Liver (tissue), 9 donors: Measurements from ENCODE around the gene MAN2B2. TPM values are rescaled to one million over a fixed set of nuclear protein-coding genes. Genes with fewer than 3 reads are reported as not detected.

Source experiments
- DNase-seq: peaks from one replicate; pipeline ENCODE4 v3.0.0-alpha.2; 2017; ENCODE audit warnings: low spot score
- H3K27ac ChIP-seq, 2 donors: one replicate each; pipeline ENCODE4 v1.7.0; 2013; ENCODE audit warnings: inconsistent platforms in 2 of 2, low read length in 2 of 2, control low read depth in 1 of 2, low read depth in 1 of 2, mild to moderate bottlenecking in 1 of 2
- H3K27me3 ChIP-seq, 4 donors: one replicate each; pipeline versions ENCODE4 v1.6.1 to v1.7.0; 2013; ENCODE audit warnings: low read length in 3 of 4, inconsistent platforms in 1 of 4, mild to moderate bottlenecking in 1 of 4, moderate library complexity in 1 of 4; ENCODE audit not compliant: control insufficient read depth in 4 of 4, insufficient read depth in 4 of 4
- H3K36me3 ChIP-seq, 4 donors: one replicate each; pipeline versions ENCODE4 v1.6.1 to v1.7.0; 2013; ENCODE audit warnings: low read length in 3 of 4, mild to moderate bottlenecking in 3 of 4, low read depth in 1 of 4, moderate library complexity in 1 of 4; ENCODE audit not compliant: control insufficient read depth in 4 of 4, insufficient read depth in 3 of 4
- H3K4me1 ChIP-seq, 4 donors: one replicate each; pipeline versions ENCODE4 v1.6.1 to v1.7.0; 2013; ENCODE audit warnings: low read length in 3 of 4, mild to moderate bottlenecking in 3 of 4, moderate library complexity in 1 of 4; ENCODE audit not compliant: control insufficient read depth in 4 of 4, insufficient read depth in 4 of 4
- H3K4me3 ChIP-seq, 3 donors: one replicate each; pipeline versions ENCODE4 v1.6.1 to v1.7.0; 2013; ENCODE audit warnings: low read length in 3 of 3, control low read depth in 1 of 3, low read depth in 1 of 3, mild to moderate bottlenecking in 1 of 3
- H3K9ac ChIP-seq, 2 donors: one replicate each; pipeline ENCODE4 v1.7.0; 2013; ENCODE audit warnings: low read length in 2 of 2, mild to moderate bottlenecking in 2 of 2, moderate library complexity in 2 of 2, control low read depth in 1 of 2, low read depth in 1 of 2
- H3K9me3 ChIP-seq, 4 donors: one replicate each; pipeline versions ENCODE4 v1.6.1 to v1.7.0; 2013; ENCODE audit warnings: low read length in 3 of 4; ENCODE audit not compliant: control insufficient read depth in 4 of 4
- EGR1 ChIP-seq, 2 donors: IDR thresholded peaks; 2 replicates each; pipeline ENCODE4 v1.6.1; 2016 to 2018; ENCODE audit warnings: antibody characterized with exemption in 2 of 2, low read depth in 2 of 2
- FOXA2 ChIP-seq: IDR thresholded peaks from 2 replicates; pipeline ENCODE4 v1.6.1; 2016; ENCODE audit warnings: antibody characterized with exemption
- GABPA ChIP-seq, 2 donors: IDR thresholded peaks in 1 of 2; conservative IDR thresholded peaks in 1 of 2; 2 replicates each; pipeline ENCODE4 v1.6.1; 2016; ENCODE audit warnings: antibody characterized with exemption in 2 of 2, mild to moderate bottlenecking in 1 of 2, moderate library complexity in 1 of 2
- HNF4A ChIP-seq, 2 donors: conservative IDR thresholded peaks; 2 replicates each; pipeline ENCODE4 v1.6.1; 2016; ENCODE audit warnings: antibody characterized with exemption in 2 of 2, mild to moderate bottlenecking in 2 of 2
- HNF4G ChIP-seq: IDR thresholded peaks from 2 replicates; pipeline ENCODE4 v1.6.1; 2016; ENCODE audit warnings: antibody characterized with exemption
- JUND ChIP-seq, 2 donors: IDR thresholded peaks; 2 replicates each; pipeline ENCODE4 v1.6.1; 2016; ENCODE audit warnings: antibody characterized with exemption in 2 of 2
- NR2F2 ChIP-seq: IDR thresholded peaks from 2 replicates; pipeline ENCODE4 v1.6.1; 2016; ENCODE audit warnings: antibody characterized with exemption
- RAD21 ChIP-seq, 2 donors: IDR thresholded peaks; 2 replicates each; pipeline ENCODE4 v1.6.1; 2016; ENCODE audit warnings: antibody characterized with exemption in 2 of 2, mild to moderate bottlenecking in 2 of 2
- RXRA ChIP-seq, 2 donors: IDR thresholded peaks; 2 replicates each; pipeline ENCODE4 v1.6.1; 2017 to 2018; ENCODE audit warnings: antibody characterized with exemption in 2 of 2, mild to moderate bottlenecking in 1 of 2
- SP1 ChIP-seq: IDR thresholded peaks from 2 replicates; pipeline ENCODE4 v1.6.1; 2018; ENCODE audit warnings: antibody characterized with exemption, mild to moderate bottlenecking
- TAF1 ChIP-seq: conservative IDR thresholded peaks from 2 replicates; pipeline ENCODE4 v1.6.1; 2016; ENCODE audit warnings: antibody characterized with exemption, mild to moderate bottlenecking
- YY1 ChIP-seq: IDR thresholded peaks from 2 replicates; pipeline ENCODE4 v1.6.1; 2016; ENCODE audit warnings: antibody characterized with exemption, mild to moderate bottlenecking
- WGBS: extraction: QIAGEN DNeasy Blood & Tissue Kit; methylation state at CpG from one replicate; pipeline ENCODE4 v1.1.7; 2013; 5-methylcytosine and 5-hydroxymethylcytosine counted together
- polyA plus RNA-seq, 2 donors: library from polyadenylated mRNA; stranded (reverse) in 1 of 2; unstranded in 1 of 2; fragments of 200-250 nt in 1 of 2; fragments of >200 nt in 1 of 2; fragmentation: Nextera tagmentation in 1 of 2; extraction: Ambion mirVana in 1 of 2; gene quantifications; one replicate each; pipeline versions ENCODE4 v1.2.1 to v1.2.3, GENCODE V29; 2013 to 2015
- total RNA-seq, 2 donors: library from RNA; depleted of rRNA; stranded (reverse); fragments of >200 nt; gene quantifications; one replicate each; pipeline ENCODE4 v1.2.3, GENCODE V29; 2014
- TF ChIP-seq, protein P1 (sequence below): IDR thresholded peaks from 2 replicates; pipeline ENCODE4 v1.6.1; 2016; ENCODE audit warnings: antibody characterized with exemption
- TF ChIP-seq, protein P2 (sequence below): IDR thresholded peaks from 2 replicates; pipeline ENCODE4 v1.6.1; 2016; ENCODE audit warnings: antibody characterized with exemption, mild to moderate bottlenecking
- TF ChIP-seq, protein P3 (sequence below): IDR thresholded peaks from 2 replicates; pipeline ENCODE4 v1.6.1; 2016; ENCODE audit warnings: antibody characterized with exemption
- TF ChIP-seq, protein P4 (sequence below): IDR thresholded peaks from 2 replicates; pipeline ENCODE4 v1.6.1; 2016; ENCODE audit warnings: antibody characterized with exemption
- TF ChIP-seq, protein P5 (sequence below): fragments of 150-350 bp; IDR thresholded peaks from 2 replicates; pipeline ENCODE4 v1.5.1; 2017; ENCODE audit warnings: improper control_type of control experiment, low read depth, low read length; ENCODE audit not compliant: missing input control
- donor health status: healthy.
- donor health status: healthy.
- donor health status: healthy.
- donor health status: healthy.
- donor health status: healthy.

The MAN2B2 gene
- total and polyA plus RNA-seq, 4 donors, result 14.7 to 29.7 (median 22.5) TPM

DNA sequence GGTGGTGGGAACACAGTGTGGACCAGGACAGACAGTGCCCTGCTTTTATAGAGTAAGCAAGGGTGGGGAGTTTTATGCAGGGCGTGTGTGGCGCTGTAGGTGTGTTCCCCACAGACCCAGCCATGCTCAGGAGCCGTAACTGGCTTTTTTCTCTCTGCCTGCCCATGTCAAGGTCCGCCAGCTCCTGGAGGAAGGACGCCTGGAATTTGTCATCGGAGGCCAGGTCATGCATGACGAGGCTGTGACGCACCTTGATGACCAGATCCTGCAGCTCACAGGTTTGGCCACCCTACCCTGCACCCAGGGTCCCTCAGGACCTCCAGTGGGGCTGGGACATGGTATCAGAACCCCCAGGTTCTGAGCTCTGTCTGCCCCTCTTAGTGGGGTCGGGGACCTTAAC lies 3.2 kb downstream of the MAN2B2 start:
- 98% methylated on average over 9 of the region's 9 CpGs for WGBS
- Histone ChIP-seq H3K4me3 (no peak overlapping the region), H3K4me1 (peaks cover 18 to 35% (median 26%) of the 10 kb centered on the region in 4 donors), H3K9me3 (no peaks in the 10 kb centered on the region), H3K27ac (no peak overlapping the region), H3K9ac (no peak overlapping the region), H3K36me3 (peaks cover 14 to 19% (median 17%) of the 10 kb centered on the region in 4 donors), H3K27me3 (no peaks in the 10 kb centered on the region)
- DNase-seq, result no peak
- TF ChIP-seq TAF1, result no peak
- TF ChIP-seq, protein P1, sequence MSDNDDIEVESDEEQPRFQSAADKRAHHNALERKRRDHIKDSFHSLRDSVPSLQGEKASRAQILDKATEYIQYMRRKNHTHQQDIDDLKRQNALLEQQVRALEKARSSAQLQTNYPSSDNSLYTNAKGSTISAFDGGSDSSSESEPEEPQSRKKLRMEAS, result no peak
- no peak for TF ChIP-seq HNF4A (conservative IDR thresholded peaks at IDR 0.05)
- no peak for TF ChIP-seq JUND (IDR thresholded peaks at IDR 0.05)
- no peak for TF ChIP-seq RXRA (IDR thresholded peaks at IDR 0.05)
- no peak for TF ChIP-seq GABPA (IDR thresholded peaks at IDR 0.05 in 1 of 2, conservative IDR thresholded peaks at IDR 0.05 in 1 of 2)
- TF ChIP-seq, protein P2, sequence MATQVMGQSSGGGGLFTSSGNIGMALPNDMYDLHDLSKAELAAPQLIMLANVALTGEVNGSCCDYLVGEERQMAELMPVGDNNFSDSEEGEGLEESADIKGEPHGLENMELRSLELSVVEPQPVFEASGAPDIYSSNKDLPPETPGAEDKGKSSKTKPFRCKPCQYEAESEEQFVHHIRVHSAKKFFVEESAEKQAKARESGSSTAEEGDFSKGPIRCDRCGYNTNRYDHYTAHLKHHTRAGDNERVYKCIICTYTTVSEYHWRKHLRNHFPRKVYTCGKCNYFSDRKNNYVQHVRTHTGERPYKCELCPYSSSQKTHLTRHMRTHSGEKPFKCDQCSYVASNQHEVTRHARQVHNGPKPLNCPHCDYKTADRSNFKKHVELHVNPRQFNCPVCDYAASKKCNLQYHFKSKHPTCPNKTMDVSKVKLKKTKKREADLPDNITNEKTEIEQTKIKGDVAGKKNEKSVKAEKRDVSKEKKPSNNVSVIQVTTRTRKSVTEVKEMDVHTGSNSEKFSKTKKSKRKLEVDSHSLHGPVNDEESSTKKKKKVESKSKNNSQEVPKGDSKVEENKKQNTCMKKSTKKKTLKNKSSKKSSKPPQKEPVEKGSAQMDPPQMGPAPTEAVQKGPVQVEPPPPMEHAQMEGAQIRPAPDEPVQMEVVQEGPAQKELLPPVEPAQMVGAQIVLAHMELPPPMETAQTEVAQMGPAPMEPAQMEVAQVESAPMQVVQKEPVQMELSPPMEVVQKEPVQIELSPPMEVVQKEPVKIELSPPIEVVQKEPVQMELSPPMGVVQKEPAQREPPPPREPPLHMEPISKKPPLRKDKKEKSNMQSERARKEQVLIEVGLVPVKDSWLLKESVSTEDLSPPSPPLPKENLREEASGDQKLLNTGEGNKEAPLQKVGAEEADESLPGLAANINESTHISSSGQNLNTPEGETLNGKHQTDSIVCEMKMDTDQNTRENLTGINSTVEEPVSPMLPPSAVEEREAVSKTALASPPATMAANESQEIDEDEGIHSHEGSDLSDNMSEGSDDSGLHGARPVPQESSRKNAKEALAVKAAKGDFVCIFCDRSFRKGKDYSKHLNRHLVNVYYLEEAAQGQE, result no peak
- TF ChIP-seq, protein P3, sequence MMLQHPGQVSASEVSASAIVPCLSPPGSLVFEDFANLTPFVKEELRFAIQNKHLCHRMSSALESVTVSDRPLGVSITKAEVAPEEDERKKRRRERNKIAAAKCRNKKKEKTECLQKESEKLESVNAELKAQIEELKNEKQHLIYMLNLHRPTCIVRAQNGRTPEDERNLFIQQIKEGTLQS, result no peak
- no peak for TF ChIP-seq HNF4G

DNA sequence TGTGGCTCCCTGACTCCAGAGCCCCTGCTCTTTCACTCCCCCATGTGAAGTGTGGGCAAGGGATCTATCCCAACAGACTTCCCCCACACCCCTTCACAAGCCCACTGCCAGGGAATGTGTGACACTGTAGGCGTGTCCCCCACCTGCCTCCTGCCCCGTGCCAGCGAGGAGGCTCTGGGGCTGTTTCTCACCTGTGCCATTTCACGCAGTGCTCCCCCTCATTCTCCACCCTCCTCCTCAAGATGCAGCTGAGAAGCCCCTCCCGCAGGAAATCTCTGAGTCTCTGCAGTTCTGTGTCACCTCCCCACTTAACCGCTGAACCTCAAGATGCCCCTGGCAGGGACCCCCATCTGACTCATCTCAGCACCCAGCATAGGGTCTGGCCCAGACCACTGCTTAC lies 5.4 kb downstream of the MAN2B2 start:
- Histone ChIP-seq H3K27me3 (no peaks in the 10 kb centered on the region), H3K27ac (no peak overlapping the region), H3K36me3 (peaks cover 14 to 19% (median 18%) of the 10 kb centered on the region in 4 donors), H3K9me3 (no peaks in the 10 kb centered on the region), H3K9ac (no peak overlapping the region), H3K4me1 (peaks cover 12 to 24% (median 19%) of the 10 kb centered on the region in 4 donors), H3K4me3 (no peak overlapping the region)
- TF ChIP-seq FOXA2, result no peak
- TF ChIP-seq JUND (IDR thresholded peaks at IDR 0.05), result no peak
- TF ChIP-seq TAF1, result no peak
- TF ChIP-seq, protein P4, sequence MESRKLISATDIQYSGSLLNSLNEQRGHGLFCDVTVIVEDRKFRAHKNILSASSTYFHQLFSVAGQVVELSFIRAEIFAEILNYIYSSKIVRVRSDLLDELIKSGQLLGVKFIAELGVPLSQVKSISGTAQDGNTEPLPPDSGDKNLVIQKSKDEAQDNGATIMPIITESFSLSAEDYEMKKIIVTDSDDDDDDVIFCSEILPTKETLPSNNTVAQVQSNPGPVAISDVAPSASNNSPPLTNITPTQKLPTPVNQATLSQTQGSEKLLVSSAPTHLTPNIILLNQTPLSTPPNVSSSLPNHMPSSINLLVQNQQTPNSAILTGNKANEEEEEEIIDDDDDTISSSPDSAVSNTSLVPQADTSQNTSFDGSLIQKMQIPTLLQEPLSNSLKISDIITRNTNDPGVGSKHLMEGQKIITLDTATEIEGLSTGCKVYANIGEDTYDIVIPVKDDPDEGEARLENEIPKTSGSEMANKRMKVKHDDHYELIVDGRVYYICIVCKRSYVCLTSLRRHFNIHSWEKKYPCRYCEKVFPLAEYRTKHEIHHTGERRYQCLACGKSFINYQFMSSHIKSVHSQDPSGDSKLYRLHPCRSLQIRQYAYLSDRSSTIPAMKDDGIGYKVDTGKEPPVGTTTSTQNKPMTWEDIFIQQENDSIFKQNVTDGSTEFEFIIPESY, result no peak
- TF ChIP-seq, protein P1, result no peak
- TF ChIP-seq, protein P2, result no peak
- TF ChIP-seq HNF4A (conservative IDR thresholded peaks at IDR 0.05), result no peak
- TF ChIP-seq EGR1 (IDR thresholded peaks at IDR 0.05; ENCODE audit: low read depth in 2 of 2), result no peak
- no peak for TF ChIP-seq SP1
- TF ChIP-seq, protein P3, result no peak
- no peak for TF ChIP-seq YY1
- TF ChIP-seq, protein P5, sequence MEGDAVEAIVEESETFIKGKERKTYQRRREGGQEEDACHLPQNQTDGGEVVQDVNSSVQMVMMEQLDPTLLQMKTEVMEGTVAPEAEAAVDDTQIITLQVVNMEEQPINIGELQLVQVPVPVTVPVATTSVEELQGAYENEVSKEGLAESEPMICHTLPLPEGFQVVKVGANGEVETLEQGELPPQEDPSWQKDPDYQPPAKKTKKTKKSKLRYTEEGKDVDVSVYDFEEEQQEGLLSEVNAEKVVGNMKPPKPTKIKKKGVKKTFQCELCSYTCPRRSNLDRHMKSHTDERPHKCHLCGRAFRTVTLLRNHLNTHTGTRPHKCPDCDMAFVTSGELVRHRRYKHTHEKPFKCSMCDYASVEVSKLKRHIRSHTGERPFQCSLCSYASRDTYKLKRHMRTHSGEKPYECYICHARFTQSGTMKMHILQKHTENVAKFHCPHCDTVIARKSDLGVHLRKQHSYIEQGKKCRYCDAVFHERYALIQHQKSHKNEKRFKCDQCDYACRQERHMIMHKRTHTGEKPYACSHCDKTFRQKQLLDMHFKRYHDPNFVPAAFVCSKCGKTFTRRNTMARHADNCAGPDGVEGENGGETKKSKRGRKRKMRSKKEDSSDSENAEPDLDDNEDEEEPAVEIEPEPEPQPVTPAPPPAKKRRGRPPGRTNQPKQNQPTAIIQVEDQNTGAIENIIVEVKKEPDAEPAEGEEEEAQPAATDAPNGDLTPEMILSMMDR, result no peak
- no peak for TF ChIP-seq GABPA (IDR thresholded peaks at IDR 0.05 in 1 of 2, conservative IDR thresholded peaks at IDR 0.05 in 1 of 2)
- no peak for TF ChIP-seq NR2F2
- TF ChIP-seq RXRA (IDR thresholded peaks at IDR 0.05), result no peak
- no peak for TF ChIP-seq HNF4G
- no peak for TF ChIP-seq RAD21 (IDR thresholded peaks at IDR 0.05)
- no peak for DNase-seq
- WGBS, result 97% methylated on average over 6 of the region's 6 CpGs
